Right lobe of liver (tissue), 4 donors: Measurements from ENCODE around the gene ACVRL1.

Experiments used
- POLR2A ChIP-seq: fragments of 450-650 bp; IDR thresholded peaks from one replicate; pipeline ENCODE4 v1.6.1; 2017; ENCODE audit warnings: antibody characterized with exemption, mild to moderate bottlenecking
- TF ChIP-seq, protein P1 (sequence below), 4 donors: fragments of 200-600 bp in 3 of 4; fragments of 450-650 bp in 1 of 4; IDR thresholded peaks; one replicate each; pipeline versions ENCODE4 v1.5.1 to v1.8.0; 2016 to 2022; ENCODE audit warnings: antibody characterized with exemption in 4 of 4, mild to moderate bottlenecking in 2 of 4
- donor health status: DM: no; HTN: no; CAD: no.
- donor health status: DM: no; HTN: no; CAD: no.
- donor health status: DM: no; HTN: yes; CAD: no.

DNA sequence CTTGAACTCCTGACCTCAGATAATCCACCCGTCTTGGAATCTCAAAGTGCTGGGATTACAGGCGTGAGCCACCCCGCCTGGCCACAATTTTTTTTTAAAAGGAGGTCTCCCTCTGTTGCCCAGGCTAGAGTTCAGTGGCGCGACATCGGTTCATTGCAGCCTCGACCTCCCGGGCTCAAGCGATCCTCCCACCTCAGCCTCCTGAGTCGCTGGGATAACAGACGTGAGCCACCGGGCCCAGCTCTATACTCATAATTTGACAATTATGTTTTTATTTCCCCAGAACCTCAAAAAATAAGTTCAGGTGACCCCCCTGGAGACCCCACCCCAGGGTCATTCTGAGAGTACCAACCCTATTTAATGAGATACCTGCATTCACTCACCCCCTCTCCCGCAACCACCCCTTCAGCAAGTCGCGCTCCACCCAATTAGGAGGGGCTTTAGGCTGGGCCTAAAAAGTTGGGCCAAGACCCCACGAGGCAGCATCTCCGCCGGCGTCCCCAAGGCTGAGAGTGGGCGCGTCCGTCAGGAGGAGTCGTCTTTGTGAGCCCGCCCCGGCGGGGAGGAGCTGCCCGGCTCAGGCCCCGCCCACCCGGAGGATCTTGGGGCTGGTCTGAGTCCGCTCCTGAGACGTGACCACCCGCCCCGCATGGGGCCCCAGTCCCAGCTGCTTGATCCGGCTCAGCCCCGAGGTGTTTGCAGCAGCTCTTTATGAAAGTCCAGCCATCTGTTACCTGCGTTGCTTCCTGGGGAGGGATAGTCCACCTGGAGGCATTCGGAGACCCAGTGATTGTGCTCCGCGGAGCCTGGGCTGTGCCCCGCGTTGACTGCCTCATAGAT, 19.6 kb upstream of the ACVRL1 start, which contains the start of gene ANKRD33:
- TF ChIP-seq, protein P1, sequence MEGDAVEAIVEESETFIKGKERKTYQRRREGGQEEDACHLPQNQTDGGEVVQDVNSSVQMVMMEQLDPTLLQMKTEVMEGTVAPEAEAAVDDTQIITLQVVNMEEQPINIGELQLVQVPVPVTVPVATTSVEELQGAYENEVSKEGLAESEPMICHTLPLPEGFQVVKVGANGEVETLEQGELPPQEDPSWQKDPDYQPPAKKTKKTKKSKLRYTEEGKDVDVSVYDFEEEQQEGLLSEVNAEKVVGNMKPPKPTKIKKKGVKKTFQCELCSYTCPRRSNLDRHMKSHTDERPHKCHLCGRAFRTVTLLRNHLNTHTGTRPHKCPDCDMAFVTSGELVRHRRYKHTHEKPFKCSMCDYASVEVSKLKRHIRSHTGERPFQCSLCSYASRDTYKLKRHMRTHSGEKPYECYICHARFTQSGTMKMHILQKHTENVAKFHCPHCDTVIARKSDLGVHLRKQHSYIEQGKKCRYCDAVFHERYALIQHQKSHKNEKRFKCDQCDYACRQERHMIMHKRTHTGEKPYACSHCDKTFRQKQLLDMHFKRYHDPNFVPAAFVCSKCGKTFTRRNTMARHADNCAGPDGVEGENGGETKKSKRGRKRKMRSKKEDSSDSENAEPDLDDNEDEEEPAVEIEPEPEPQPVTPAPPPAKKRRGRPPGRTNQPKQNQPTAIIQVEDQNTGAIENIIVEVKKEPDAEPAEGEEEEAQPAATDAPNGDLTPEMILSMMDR (IDR thresholded peaks at IDR 0.05) = no peak
- TF ChIP-seq POLR2A = no peak
